ENCODE measurements around the gene WDR70.

DNA sequence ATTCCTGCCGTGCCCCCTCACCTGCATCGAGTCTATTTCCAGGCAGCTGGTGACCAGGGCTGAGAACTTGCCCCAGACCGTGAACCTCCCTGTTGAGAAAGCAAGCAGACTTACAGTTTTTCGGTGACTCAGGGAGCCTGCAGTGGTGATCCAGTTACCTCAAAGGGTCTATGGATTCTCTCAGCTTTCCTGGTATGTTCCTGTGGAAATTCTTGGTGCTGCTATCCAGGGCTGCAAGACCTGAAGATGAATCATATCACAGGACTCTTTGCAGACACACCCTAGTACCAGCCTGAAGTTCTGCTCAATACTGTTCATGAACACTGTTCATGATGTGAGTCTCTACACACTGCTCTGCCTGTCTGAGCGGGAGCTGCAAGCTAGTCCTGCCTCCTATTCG is 154.7 kb downstream of the WDR70 start:
- TF ChIP-seq CTCF (IDR thresholded peaks at IDR 0.05) (no peak), POLR2A (IDR thresholded peaks at IDR 0.05) (no peak), EP300 (IDR thresholded peaks at IDR 0.05; ENCODE audit: low read depth) (no peak)

Data from transverse colon (tissue), 3 donors.